GM19328 (cell line): ENCODE data around the gene MBOAT2.

Experiments
- ATAC-seq: cut with Tn5 transposase; IDR thresholded peaks from one replicate; pipeline ENCODE4 v1.9.1; 2021; ENCODE audit warnings: mild to moderate bottlenecking, moderate library complexity; ENCODE audit not compliant: unreplicated experiment

MBOAT2 gene

DNA sequence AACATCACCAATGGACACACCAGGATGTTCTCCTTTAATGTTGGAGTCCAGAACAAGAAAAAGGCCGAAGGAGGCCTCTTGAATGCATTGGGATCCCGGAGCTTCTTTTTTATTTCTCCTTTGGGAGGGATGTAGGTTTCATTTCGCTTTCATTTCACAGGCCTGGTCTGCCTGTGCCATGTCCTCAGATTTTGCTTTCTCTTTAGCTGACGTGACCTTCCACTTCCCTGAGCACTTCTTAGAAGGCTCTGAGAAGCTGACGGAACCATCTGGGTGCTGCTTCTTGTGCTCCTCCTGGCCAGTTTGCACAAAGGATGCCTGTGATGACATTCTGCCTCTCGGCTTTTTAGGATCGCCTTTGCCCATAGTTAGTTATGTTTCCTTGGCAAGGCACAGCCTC is 15.1 kb upstream of the MBOAT2 start:
- no peak for ATAC-seq

DNA sequence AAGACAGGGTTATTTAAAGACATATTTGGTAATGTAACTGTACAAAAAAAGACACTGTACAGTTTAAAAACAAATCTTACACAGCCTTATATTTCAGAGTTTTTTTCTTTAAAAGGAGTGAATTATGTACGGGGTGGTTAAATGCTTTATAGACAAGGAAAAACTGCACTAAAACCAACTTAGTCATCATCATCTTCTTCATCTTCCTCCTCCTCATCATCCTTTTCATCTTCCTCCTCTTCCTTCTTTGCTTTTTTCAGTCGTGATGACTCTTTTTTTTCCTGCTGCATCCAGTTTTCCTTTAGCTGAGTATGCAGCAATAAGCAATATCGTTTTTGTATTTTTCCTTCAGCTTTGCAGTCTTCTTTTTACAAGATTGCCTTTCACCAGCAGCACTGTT is 14.6 kb upstream of the MBOAT2 start:
- ATAC-seq = no peak

GRCh38 chr2:9017411-9017810 is 13.9 kb upstream of the MBOAT2 start:
- ATAC-seq = no peak

- ATAC-seq = no peak
Observed at GRCh38 chr2:9015998-9016397, 12.5 kb upstream of the MBOAT2 start.

GRCh38 chr2:9013403-9013802 is 9.9 kb upstream of the MBOAT2 start:
- ATAC-seq = no peak

DNA sequence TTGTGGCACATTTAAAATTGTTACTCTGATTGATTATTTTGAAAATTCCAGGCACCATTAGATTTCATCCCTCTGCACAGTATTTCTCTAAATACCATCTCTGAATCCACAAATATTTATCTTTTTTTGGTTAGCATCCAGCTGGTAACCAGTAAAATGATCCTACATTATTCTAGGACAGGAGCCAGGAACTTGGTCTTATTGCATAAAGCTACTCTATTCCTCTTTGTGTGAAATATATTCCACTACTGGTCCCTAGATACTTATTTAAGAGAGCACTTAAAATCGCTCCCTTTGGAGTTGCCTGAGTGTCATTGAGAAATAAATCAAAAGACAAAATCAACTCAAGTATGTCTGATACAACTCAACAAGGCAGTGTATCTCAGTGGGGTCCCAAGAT is 7.4 kb upstream of the MBOAT2 start:
- no peak for ATAC-seq

- no peak for ATAC-seq
Observed at GRCh38 chr2:9008951-9009664, 5.6 kb upstream of the MBOAT2 start.

- no peak for ATAC-seq
Observed at GRCh38 chr2:9006368-9006767, 2.9 kb upstream of the MBOAT2 start.

- ATAC-seq = no peak
Observed at GRCh38 chr2:9004338-9005204, 1.1 kb upstream of the MBOAT2 start.

DNA sequence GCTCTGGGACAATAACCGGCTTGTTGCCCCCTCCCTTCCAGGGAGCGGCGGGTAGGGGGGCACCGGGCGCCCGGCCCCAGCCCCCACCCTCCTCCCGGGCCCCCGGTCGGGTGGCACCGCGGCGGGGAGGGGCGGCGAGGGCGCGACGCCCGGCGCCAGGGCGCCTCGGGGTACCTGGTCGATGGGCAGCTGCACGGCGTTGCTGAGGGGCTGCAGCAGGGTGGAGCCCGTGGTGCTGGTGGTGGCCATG is 193 bp downstream of the MBOAT2 start:
- ATAC-seq = no peak

DNA sequence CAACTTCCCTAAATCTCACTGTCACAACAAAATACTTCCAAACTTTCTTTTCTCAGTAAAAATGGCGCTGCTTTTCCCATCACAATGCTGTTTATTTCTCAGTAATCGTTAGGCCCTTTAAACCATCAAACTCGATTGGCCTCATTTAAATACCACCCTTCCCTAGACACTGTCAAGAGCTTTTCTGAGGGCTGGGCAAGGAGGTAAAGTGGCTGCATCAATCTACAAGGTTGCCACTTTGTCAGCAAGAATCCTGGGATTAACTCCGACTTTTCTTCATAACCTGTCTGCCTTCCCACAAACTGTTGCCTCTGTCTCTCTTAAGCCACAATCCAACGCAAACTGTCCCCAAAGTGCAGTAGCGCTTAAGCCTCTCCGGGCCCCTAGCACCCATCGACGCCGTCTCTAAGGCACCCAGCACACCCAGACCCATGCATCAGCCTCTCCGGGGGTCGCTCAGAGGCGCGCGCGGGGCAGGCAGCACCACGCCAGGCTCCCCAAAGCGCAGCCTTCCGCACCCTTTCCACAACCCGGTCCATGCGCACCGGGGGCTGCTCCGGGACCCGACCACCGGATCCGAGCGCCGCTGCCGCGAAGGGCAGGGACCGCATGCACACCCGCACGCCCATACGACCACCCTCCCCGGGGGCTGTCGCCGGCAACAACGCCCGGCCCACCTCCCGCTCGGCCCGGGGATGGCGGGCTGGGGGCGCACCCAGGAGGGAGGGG is 683 bp downstream of the MBOAT2 start:
- ATAC-seq = no peak

DNA sequence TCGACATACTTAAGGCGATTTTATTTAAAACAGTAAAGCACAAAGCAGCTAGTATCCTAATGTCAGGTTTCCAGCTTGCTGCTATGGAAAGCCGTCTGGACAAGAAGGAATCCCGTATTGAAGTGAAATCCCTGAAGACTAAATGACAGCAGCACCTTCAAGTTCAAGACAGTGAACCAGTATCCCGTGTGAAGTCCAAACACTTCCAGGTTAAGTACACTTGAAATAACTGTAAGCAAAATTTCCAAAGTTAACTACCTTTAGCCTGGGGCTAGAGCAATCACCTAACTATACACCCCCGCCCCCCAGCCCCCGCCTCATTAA is 1.2 kb downstream of the MBOAT2 start:
- ATAC-seq = no peak

DNA sequence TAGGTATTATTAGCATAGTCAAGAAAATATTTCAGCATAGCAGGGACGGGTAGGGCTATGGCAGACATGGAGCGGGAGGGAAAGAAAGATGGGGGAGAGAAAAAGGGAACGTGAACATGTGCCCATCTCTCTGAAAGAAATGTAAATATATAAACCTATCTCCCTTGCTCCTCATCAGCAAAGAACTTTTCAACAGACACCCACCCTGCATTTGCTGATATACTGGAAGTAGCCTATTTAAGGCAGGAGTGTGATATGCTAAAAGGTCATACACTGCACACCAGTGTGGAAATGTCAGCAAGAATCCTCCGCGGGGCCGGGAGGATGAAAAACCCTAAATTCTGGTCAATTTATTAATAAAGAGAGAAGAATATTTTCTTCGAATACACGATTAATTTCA is 1.7 kb downstream of the MBOAT2 start:
- no peak for ATAC-seq

DNA sequence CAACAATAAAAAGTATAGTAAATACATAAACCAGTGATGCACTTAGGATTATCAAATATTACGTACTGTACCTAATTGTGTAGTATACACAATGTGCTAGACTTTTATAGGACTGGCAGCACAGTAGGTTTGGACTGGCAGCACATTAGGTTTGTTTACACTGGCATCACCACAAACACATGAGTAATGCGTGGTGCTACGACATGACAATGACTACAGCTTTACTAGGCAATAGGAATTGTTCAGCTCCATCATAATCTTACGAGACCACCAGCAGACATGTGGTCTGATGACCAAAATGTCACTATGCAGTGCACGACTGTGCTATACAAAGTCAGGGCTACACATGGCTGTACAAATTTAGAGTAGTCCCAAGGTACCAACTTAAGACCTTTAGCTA is 2.3 kb downstream of the MBOAT2 start:
- ATAC-seq = no peak

DNA sequence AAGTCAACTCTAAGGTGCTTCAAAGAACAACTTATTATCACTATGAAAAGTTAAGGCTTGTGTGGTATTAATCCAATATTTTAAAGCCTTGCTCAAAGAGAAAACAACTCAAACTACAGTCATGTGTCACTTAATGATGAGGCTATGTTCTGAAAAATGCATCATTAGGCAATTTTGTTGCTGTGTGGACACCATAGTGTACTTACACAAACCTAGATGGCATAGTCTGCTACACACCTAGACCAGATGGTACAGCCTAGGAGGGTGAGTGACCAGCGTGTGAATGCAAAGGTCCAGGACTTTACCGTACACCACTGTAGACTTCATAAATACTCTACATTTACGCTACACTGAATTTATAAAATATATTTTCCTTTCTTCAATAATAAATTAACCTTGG is 3.0 kb downstream of the MBOAT2 start:
- ATAC-seq = no peak

GRCh38 chr2:8999797-9000196 is 3.7 kb downstream of the MBOAT2 start:
- ATAC-seq = no peak

GRCh38 chr2:8999102-8999446 is 4.4 kb downstream of the MBOAT2 start:
- no peak for ATAC-seq

- no peak for ATAC-seq
Observed at GRCh38 chr2:8998418-8999101, 4.9 kb downstream of the MBOAT2 start.

GRCh38 chr2:8997631-8998030 is 5.9 kb downstream of the MBOAT2 start:
- no peak for ATAC-seq

DNA sequence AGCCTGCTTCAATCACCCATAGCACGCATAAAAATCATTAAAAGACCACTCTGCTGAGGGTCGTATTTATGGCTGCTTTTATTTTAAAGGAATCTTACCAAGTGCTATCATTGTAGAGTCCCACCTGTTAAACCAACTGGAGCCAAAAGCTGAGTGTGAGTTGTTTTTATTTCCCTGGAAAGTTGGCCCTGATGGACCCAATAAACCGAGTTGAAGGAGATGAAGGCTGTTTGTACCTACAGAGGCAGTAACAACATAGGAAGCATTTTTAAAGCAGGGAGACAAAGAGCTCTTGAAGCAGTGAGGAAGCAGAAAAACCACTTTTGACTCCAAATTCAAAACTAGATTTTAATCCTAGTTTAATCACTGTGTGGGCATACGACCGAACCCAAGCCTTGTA is 6.4 kb downstream of the MBOAT2 start:
- no peak for ATAC-seq

- ATAC-seq = no peak
Observed at GRCh38 chr2:8996006-8996405, 7.5 kb downstream of the MBOAT2 start.

- ATAC-seq = no peak
Observed at GRCh38 chr2:8994386-8994785, 9.1 kb downstream of the MBOAT2 start.
